ENCODE results near the gene SBSN. TPM values are rescaled to one million over a fixed set of nuclear protein-coding genes. Genes with fewer than 3 reads are reported as not detected.
A peak's percentile ranks its signal among the peaks of the same experiment; 100 is the strongest.

The SBSN gene, protein sequence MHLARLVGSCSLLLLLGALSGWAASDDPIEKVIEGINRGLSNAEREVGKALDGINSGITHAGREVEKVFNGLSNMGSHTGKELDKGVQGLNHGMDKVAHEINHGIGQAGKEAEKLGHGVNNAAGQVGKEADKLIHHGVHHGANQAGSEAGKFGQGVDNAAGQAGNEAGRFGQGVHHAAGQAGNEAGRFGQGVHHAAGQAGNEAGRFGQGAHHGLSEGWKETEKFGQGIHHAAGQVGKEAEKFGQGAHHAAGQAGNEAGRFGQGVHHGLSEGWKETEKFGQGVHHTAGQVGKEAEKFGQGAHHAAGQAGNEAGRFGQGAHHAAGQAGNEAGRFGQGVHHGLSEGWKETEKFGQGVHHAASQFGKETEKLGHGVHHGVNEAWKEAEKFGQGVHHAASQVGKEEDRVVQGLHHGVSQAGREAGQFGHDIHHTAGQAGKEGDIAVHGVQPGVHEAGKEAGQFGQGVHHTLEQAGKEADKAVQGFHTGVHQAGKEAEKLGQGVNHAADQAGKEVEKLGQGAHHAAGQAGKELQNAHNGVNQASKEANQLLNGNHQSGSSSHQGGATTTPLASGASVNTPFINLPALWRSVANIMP
- total RNA-seq = not detected
- polyA plus RNA-seq = under 1 TPM; 0.15 to 0.16 TPM

DNA sequence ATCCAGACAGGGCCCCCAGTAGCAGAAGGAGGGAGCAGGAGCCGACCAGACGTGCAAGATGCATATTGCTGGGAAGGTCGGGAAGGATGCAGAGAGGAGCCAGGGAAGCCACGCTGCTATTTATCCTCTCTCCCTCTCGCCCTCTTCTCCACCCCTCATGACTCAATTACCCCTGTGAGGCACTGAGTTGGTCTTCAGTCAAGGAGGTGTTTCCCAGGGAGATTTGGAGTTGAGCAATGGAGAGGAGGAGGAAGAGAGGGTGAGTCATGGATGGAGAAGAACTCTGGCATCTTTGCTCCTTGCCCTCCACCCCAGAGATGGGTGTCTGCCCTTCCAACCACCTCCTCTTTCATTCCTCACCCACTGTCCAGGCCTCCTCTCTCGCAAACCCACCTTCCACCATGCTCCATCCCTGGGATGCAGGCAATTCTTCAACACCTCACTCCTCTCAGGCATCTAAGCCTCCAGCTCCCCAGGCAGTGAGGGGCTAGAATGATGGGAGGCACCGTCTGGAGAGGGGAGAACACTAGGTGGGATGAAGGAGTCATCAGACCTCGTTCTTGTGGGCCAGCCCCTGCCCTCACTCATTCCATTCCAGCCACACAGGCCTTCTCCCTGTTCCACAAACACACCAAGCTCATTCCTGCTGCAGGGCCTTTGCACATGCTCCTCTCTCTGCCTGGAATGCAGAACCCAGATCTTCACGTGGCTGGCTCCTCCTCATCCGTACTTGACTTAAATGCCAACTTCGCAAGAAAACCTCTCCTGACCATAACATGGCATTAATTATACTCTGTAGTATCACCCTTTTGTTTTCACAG, at the start of gene SBSN:
Gene SBSN (minus strand): TSS at position 94 of the 821 bp plus-strand sequence. CDS start 30 bp downstream, at position 64.
- WGBS, 2 donors = 63 to 75% methylated on average over 11 of the region's 11 CpGs
- FAIRE-seq = no peak
- Histone ChIP-seq H3K4me3 (no peak within 1 kb of the TSS), H3K9me3 (no peaks in the 10 kb centered on the region), H3K27ac (no peak within 1 kb of the TSS), H3K36me3 (no peaks in the 10 kb centered on the region), H3K4me1 (no peaks in the 10 kb centered on the region), H3K27me3 (peaks cover 0 to under 1% (median 0%) of the 10 kb centered on the region in 4 donors)
- intact Hi-C loops (cut with DNase I) = no loop called here
- TF ChIP-seq, protein P1, sequence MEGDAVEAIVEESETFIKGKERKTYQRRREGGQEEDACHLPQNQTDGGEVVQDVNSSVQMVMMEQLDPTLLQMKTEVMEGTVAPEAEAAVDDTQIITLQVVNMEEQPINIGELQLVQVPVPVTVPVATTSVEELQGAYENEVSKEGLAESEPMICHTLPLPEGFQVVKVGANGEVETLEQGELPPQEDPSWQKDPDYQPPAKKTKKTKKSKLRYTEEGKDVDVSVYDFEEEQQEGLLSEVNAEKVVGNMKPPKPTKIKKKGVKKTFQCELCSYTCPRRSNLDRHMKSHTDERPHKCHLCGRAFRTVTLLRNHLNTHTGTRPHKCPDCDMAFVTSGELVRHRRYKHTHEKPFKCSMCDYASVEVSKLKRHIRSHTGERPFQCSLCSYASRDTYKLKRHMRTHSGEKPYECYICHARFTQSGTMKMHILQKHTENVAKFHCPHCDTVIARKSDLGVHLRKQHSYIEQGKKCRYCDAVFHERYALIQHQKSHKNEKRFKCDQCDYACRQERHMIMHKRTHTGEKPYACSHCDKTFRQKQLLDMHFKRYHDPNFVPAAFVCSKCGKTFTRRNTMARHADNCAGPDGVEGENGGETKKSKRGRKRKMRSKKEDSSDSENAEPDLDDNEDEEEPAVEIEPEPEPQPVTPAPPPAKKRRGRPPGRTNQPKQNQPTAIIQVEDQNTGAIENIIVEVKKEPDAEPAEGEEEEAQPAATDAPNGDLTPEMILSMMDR (IDR thresholded peaks at IDR 0.05) = no peak
- no peak for ATAC-seq
- no peak for DNase-seq

DNA sequence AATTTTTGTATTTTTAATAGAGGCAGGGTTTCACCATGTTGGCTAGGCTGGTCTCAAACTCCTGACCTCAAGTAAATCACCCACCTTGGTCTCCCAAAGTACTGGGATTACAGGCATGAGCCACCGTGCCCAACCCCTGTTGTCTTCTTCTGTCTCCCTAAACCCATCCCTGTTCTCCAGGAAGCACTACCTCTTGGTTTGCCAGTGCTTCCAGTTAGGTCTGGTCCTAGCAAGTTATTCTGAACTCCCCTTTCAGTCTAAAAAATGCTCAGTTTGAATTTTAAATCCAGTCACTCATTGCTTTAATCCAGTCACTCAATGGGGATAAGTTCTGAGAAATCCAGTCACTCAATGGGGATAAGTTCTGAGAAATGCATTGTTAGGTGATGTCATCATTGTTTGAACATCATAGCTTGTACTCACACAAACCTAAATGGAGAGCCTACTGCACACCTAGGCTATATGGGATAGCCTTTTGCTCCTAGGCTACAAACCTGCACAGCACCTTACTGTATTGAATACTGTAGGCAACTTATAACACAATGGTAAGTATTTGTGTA, 43.4 kb upstream of the SBSN start:
- H3K36me3 ChIP-seq = no peaks in the 10 kb centered on the region
- H3K4me3 ChIP-seq = no peak overlapping the region
- 88 to 95% methylated on average over 1 of the region's 1 CpG for WGBS, 2 donors
- ATAC-seq (peak in 1 of 4 donors; percentile 56), DNase-seq (no peak), FAIRE-seq (no peak)
- H3K27me3 ChIP-seq = no peaks in the 10 kb centered on the region
- no peaks in the 10 kb centered on the region for H3K9me3 ChIP-seq
- TF ChIP-seq, protein P1 (IDR thresholded peaks at IDR 0.05) = no peak
- H3K4me1 ChIP-seq = peaks cover 0 to 10% (median 8%) of the 10 kb centered on the region in 3 donors
- intact Hi-C loops (cut with DNase I) = no loop called here
- no peak overlapping the region for H3K27ac ChIP-seq

DNA sequence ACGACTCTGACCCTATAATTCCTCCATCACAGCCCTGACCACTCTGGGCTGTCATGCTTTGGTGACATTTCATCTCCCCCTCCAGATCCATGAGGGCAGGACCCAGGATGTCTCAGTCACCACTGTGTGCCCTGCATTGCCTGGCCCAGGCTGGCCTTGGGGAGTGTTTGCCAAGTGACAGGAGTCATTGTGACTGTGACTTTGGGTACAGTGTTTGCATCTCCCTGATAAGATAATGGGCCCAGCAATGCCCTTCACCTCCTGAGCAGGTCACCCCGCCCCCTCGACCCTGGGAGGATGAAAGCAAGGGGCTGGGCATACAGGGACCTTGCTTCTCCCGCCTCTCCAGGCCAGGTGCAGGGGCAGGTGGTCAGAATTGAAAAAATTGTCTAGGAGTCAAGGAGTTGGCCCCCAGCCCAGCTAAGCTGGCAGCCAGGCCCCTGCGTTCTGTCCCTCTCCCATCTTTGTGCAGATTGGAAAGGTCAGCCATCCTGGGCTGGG, 41.2 kb upstream of the SBSN start:
- ATAC-seq (peak; percentile 37 to 81 (median 74)), DNase-seq (peak in 5 of 6 donors; percentile 45 to 83 (median 76)), FAIRE-seq (no peak)
- Histone ChIP-seq H3K4me3 (no peak overlapping the region), H3K36me3 (no peaks in the 10 kb centered on the region), H3K27ac (peak overlapping the region in 2 of 4 donors; percentile 8 to 39), H3K9me3 (no peaks in the 10 kb centered on the region), H3K27me3 (no peaks in the 10 kb centered on the region), H3K4me1 (peaks cover 0 to 17% (median 15%) of the 10 kb centered on the region in 3 donors)
- 24 to 34% methylated on average over 5 of the region's 5 CpGs for WGBS, 2 donors
- intact Hi-C loops (cut with DNase I) = no loop called here
- TF ChIP-seq, protein P1 (IDR thresholded peaks at IDR 0.05) = no peak

DNA sequence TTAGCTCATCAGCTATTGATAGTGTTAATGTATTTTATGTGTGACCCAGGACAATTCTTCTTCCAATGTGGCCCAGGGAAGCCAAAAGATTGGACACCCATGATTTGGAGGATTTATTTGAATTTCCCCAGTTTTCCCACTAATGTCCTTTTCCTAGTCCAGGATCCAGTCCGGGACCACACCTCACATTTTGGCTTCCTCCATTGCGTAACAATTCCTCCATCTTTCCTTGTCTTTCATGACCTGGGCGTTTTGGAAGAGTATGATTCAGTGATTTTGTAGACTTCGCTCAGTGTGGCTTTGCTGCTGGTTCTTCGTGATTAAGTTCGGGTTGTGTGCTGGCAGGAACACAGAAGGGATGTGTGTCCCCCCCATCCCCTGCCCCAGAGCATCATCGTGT, 38.6 kb upstream of the SBSN start:
- no peak for FAIRE-seq
- intact Hi-C loops (cut with DNase I) = no loop called here
- DNase-seq = no peak
- Histone ChIP-seq H3K36me3 (no peaks in the 10 kb centered on the region), H3K27me3 (no peaks in the 10 kb centered on the region), H3K9me3 (no peaks in the 10 kb centered on the region), H3K4me1 (peaks cover 0 to 17% (median 15%) of the 10 kb centered on the region in 3 donors), H3K4me3 (no peak overlapping the region), H3K27ac (no peak overlapping the region)
- TF ChIP-seq, protein P1 (IDR thresholded peaks at IDR 0.05) = no peak
- no peak for ATAC-seq
- WGBS, 2 donors = 91 to 96% methylated on average over 7 of the region's 7 CpGs

Measured in pancreas (tissue), 10 donors.